B cell (primary cell): ENCODE measurements around the gene KLHDC7B.

Experiments
- CTCF ChIP-seq: fragments of 200-600 bp; IDR thresholded peaks from one replicate; pipeline ENCODE4 v1.8.0; 2022; ENCODE audit warnings: antibody characterized with exemption, mild to moderate bottlenecking
- EZH2 ChIP-seq: IDR thresholded peaks from 2 replicates; pipeline ENCODE4 v1.6.1; 2012; ENCODE audit warnings: borderline replicate concordance, low read depth, mild to moderate bottlenecking, moderate library complexity, low read length; ENCODE audit not compliant: insufficient read depth, poor library complexity, severe bottlenecking

DNA sequence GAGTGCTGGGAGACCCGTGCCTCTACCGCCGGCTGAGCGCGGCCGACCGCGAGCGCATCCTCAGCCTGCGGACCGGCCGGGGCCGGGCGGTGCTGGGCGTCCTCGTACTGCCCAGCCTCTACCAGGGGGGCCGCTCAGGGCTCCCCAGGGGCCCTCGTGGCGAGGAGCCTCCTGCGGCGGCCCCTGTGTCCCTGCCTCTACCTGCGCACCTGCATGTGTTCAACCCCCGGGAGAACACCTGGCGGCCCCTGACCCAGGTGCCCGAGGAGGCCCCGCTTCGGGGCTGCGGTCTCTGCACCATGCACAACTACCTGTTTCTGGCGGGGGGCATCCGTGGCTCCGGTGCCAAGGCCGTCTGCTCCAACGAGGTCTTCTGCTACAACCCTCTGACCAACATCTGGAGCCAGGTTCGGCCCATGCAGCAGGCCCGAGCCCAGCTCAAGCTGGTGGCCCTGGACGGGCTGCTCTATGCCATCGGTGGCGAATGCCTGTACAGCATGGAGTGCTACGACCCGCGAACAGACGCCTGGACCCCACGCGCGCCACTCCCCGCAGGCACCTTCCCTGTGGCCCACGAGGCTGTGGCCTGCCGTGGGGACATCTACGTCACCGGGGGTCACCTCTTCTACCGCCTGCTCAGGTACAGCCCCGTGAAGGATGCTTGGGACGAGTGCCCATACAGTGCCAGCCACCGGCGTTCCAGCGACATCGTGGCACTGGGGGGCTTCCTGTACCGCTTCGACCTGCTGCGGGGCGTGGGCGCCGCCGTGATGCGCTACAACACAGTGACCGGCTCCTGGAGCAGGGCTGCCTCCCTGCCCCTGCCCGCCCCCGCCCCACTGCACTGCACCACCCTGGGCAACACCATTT lies 3.5 kb downstream of the KLHDC7B start:
- TF ChIP-seq CTCF (no peak), EZH2 (no peak)
